ENCODE data around the gene NT5E.
"Not testable (repeated sequence)": the region's sequence is repeated elsewhere in the genome, so short reads cannot be mapped to it uniquely, and the experiment has no call there.

The NT5E gene

GRCh38 chr6:85484948-85485347 lies 35.1 kb downstream of the NT5E start:
- DNase-seq (ENCODE audit: low read depth in 4 of 4, low spot score in 1 of 4): no peak

- no peak for DNase-seq (ENCODE audit: low read depth in 4 of 4, low spot score in 1 of 4)
Observed at GRCh38 chr6:85490516-85491248, 40.8 kb downstream of the NT5E start.

GRCh38 chr6:85493389-85493788 lies 43.5 kb downstream of the NT5E start:
- DNase-seq (ENCODE audit: low read depth in 4 of 4, low spot score in 1 of 4): no peak

GRCh38 chr6:85494547-85495536 lies 45.0 kb downstream of the NT5E start:
- DNase-seq (ENCODE audit: low read depth in 4 of 4, low spot score in 1 of 4): no peak

- DNase-seq (ENCODE audit: low read depth in 4 of 4, low spot score in 1 of 4): no peak
Observed at GRCh38 chr6:85496009-85496579, 46.2 kb downstream of the NT5E start.

- DNase-seq (ENCODE audit: low read depth in 4 of 4, low spot score in 1 of 4): no peak
Observed at GRCh38 chr6:85496856-85497255, 47.0 kb downstream of the NT5E start.

- no peak for DNase-seq (ENCODE audit: low read depth in 4 of 4, low spot score in 1 of 4)
Observed at GRCh38 chr6:85498596-85499258, 48.8 kb downstream of the NT5E start.

GRCh38 chr6:85506441-85507093 lies 56.7 kb downstream of the NT5E start:
- no peak for DNase-seq (ENCODE audit: low read depth in 4 of 4, low spot score in 1 of 4)

GRCh38 chr6:85516168-85516567 lies 66.3 kb downstream of the NT5E start:
- DNase-seq (ENCODE audit: low read depth in 4 of 4, low spot score in 1 of 4): no peak

GRCh38 chr6:85524281-85524680 lies 74.4 kb downstream of the NT5E start:
- not testable (repeated sequence) for DNase-seq (ENCODE audit: low read depth in 4 of 4, low spot score in 1 of 4)

GRCh38 chr6:85537055-85537494 lies 87.2 kb downstream of the NT5E start:
- DNase-seq (ENCODE audit: low read depth in 4 of 4, low spot score in 1 of 4): no peak

GRCh38 chr6:85544776-85545175 lies 94.9 kb downstream of the NT5E start:
- no peak for DNase-seq (ENCODE audit: low read depth in 4 of 4, low spot score in 1 of 4)

Measured in stimulated activated CD4-positive, alpha-beta T cell treated with anti-CD3 and anti-CD28 coated beads, Interleukin-1b, Interleukin-23, amount 100 ng/mL, for 24 hours (primary cell).